HG03175 (cell line): ENCODE measurements around the gene CFAP65.

Source experiments
- ATAC-seq: cut with Tn5 transposase; IDR thresholded peaks from one replicate; pipeline ENCODE4 v1.9.1; 2021; ENCODE audit warnings: mild to moderate bottlenecking, moderate library complexity; ENCODE audit not compliant: unreplicated experiment

CFAP65 gene

GRCh38 chr2:218979846-218980734 is 61.2 kb downstream of the CFAP65 start:
- peak; percentile 93 for ATAC-seq

DNA sequence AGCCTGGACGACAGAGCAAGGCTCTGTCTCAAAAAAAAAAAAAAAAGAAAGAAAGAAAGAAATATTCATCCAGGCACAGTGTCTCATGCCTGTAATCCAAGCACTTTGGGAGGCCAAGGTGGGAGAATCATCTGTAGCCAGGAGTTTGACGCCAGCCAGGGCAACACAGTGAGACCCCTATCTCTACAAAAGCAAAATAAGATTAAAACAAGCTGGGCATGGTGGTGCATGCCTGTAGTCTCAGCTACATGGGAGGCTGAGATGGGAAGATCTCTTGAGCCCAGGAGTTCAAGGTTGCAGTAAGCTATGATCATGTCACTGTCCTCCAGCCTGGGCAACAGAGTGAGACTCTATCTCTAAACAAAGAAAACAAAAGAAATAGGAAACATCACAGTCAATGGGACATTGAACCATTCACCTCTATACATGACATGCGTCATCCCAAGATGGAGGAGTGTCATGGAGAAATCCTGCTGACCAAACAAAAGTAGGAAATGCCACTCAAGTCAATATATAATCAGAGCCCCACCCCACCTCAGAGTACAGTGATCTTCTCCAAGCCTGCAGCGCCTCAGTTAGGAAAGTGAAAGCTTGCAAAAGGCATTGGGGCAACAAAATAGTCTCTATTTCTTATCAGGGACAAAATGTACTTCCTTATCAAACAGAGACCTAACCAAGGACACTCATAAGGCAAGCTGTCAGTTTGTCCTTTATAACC is 66.1 kb downstream of the CFAP65 start:
- no peak for ATAC-seq

- ATAC-seq: no peak
Measured at GRCh38 chr2:218970894-218971293, 70.4 kb downstream of the CFAP65 start.

DNA sequence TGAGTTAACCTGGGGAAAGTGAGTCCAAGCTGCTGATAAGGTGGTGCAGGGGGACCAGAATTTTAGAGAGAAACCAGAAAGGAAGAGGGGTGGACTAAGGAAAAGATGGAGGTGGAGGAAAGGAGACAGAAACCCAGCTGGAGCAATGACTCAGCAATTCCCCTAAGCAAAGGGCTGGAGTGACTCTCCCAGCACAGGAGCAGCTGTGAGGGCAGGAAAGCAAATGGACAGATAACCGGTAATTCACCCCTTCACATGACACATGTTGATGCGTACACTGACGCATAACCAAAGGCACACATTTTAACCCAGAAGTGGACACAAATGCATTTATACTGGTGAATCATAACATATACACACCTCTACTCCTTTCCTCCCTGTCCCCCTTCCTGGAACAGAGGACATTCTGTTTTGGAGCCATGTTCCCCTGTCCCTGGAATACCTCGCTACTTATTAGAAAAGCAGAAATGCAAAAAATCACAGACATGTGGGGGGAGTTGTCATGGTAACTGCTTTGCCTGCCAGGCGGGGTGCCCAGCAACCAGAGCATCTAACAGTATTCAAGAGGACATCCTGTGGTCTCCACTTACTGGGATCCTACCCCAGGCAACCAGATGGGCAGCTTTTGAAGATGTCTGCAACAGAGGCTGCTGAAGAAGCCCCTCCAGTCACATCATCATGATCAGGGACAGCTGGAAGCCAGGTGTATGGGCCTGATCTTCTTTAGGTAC is 77.1 kb downstream of the CFAP65 start:
- no peak for ATAC-seq

DNA sequence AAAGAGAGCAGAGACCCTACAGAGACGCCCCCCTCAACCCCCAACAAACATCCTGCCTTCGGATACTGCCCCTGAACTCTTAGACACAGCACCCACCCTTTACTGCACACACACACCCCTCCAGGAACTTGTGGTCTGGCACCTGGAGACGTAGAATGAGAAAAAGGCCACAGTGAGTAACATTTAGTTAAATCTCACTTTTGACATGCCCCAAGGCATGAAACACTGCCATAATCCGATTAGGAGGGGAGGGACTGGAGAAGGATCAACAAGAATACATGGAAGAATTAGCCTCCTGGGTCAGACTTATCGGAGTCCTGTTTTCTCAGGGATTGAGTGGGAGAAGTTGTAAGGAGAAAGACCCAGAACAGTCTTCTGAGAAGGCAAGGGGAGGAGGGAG is 77.7 kb downstream of the CFAP65 start:
- no peak for ATAC-seq

DNA sequence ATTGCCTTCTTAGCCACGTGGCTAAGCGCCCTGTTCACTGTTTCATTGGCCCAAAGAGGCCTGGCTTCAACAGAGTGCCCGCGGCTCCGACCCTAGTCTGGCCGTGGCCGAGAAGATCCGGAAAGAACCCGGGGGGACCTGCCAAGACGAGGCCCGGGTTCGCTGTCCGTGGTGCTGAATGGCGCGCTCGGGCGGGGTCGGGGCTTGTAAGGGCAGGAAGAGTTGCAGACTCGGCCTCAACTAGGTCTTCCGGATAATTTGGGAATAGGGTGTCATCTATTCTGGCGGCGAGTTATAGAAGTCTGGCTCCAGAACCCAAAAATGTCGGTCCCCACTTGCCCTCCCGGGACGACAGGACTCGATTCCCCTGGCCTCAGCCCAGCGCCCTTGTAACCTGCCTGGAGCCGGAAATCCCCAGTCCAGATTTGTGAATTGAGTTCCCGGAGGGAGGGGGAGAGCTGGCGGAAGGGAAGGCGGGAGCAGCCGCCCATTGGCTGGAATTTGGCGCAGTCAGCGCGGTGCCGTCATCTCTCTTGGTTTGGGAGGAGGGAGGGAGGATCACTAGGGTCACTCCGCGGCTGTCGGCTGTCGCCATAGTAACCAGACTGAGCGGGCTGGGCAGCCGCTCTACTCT is 78.3 kb downstream of the CFAP65 start:
- no peak for ATAC-seq

- ATAC-seq: no peak
Measured at GRCh38 chr2:218961651-218962570, 79.4 kb downstream of the CFAP65 start.

DNA sequence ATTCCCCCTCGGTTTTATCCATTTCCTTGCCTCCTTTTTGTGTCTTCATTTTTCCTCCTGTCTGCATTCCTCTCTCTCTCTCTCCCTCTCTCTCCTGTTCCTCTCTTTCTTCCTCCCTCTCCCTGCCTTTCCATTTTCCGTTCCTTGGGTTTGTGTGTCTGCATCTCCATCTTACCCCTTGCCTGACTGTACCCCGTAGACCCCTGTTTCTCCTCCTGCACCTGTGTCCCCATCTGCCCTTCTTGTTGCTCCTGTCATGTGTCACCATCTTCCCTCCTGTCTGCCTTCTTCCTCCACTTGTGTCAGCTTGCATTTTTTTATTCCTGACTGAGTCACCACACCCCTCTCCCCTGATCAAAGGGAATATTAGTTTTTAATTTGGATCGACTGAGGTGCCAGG is 80.1 kb downstream of the CFAP65 start:
- no peak for ATAC-seq

DNA sequence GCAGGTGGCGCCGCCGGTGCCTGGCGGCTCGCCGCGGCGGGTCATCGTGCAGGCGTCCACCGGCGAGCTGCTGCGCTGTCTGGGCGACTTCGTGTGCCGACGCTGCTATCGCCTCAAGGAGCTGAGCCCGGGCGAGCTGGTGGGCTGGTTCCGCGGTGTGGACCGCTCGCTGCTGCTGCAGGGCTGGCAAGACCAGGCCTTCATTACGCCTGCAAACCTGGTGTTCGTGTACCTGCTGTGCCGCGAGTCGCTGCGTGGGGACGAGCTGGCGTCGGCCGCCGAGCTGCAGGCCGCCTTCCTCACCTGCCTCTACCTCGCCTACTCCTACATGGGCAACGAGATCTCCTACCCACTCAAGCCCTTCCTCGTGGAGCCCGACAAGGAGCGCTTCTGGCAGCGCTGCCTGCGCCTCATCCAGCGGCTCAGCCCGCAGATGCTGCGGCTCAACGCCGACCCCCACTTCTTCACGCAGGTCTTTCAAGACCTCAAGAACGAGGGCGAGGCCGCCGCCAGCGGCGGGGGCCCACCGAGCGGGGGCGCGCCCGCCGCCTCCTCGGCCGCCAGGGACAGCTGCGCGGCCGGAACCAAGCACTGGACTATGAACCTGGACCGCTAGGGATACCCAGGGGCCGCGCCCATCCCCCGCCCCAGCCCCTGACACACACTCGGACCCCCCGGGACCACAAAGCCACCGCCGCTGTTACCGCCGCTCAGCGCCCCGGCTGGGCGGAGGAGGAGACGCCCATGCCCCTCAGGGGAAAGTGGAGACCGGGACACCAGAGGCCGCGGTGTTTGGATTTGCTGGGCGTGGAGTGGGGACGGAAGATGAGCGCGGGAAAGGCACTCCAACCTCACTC is 80.8 kb downstream of the CFAP65 start:
- no peak for ATAC-seq

DNA sequence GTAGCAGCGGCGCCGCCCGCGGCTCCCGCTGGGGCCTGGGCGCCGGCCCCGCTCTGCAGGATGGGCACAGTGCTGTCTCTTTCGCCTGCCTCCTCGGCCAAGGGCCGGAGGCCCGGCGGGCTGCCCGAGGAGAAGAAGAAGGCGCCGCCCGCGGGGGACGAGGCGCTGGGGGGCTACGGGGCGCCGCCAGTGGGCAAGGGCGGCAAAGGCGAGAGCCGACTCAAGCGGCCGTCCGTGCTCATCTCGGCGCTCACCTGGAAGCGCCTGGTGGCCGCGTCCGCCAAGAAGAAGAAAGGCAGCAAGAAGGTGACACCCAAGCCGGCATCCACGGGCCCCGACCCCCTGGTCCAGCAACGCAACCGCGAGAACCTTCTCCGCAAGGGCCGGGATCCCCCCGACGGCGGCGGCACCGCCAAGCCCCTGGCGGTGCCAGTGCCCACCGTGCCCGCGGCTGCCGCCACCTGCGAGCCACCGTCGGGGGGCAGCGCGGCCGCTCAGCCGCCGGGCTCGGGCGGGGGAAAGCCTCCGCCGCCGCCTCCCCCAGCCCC is 81.5 kb downstream of the CFAP65 start:
- no peak for ATAC-seq

DNA sequence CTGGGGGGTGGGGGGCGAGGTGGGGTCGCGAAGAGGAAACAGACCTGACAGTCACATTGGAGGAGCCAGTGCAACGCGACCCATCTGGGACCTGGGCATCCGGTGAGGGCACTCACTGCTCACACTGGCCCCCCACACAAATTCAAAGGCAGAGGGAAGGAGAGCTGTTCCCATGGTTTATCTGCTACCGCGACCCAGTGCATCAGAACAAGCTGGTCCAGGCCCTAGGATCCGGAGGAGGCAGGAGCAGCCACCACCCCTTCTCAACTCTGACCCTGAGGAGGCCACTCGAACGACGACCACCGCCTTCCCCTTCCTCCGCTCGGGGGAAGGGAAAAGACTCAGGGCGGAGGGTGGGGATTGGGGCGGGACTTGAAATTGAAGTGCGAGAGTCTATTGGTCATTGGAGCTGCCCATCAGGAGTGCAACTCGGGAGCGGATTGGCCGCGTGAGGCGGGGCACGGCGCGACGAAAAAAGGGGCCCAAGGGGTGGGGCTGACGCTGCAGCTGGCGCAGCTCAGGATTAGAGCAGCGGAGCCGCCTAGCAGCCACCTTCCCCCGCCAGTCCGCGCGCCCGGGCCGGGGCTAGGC is 82.1 kb downstream of the CFAP65 start, which contains the start of gene CDK5R2:
Gene CDK5R2 (plus strand): TSS at position 526 of the 591 bp plus-strand sequence. CDS start 155 bp downstream, outside the sequence.
- peak; percentile 90 for ATAC-seq

DNA sequence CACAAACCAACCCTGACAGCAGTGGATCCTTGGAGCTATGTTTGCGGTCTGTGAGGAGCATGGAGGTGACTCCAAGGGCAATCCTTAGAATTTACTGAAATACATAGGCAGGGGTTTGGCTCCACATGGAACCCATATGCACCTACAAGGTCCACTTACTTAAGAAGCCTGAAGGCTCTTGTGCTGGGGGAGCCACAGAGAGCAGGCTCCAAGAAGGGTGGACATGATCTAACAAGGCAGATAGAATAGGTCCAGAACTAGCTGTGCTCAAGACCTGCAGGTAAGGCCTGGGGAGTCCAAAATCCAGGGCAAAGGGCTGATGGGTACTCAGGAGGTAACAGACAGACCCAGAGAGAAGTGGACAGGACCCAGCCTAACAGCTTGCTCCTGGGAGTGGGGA is 83.0 kb downstream of the CFAP65 start:
- ATAC-seq: no peak

DNA sequence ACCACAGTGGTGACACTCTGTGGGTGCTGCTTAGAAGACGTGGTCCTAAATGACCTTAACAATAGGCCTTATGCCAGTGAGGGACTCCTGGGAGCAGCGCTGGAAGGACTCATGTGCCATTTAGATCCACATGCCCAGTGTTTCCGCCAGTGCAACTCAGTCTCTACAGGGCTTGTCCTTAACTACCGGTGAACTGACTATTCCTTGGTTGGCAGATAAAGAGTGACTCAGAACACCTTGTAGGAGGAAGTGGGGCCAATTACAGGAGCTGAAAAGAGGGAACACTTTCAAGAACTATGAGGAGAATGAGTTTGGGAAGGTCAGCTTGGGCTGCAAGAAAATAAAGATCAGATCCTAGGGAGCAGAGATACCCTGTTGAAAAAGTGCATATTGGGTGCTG is 83.6 kb downstream of the CFAP65 start:
- ATAC-seq: no peak

GRCh38 chr2:218956039-218956438 is 85.3 kb downstream of the CFAP65 start:
- ATAC-seq: no peak

GRCh38 chr2:218954541-218955300 is 86.6 kb downstream of the CFAP65 start:
- ATAC-seq: no peak

GRCh38 chr2:218953366-218953954 is 87.9 kb downstream of the CFAP65 start:
- no peak for ATAC-seq
